Endodermal cell (in vitro differentiated cells): ENCODE data around the gene TRAF7. TPM values are rescaled to one million over a fixed set of nuclear protein-coding genes. Genes with fewer than 3 reads are reported as not detected.

Source experiments
- DNase-seq: peaks from one replicate; pipeline ENCODE4 v3.0.0-alpha.2; 2017
- H3K27ac ChIP-seq: 2 replicates; pipeline ENCODE4 v1.5.1; 2013; ENCODE audit warnings: mild to moderate bottlenecking, low read depth, low read length, moderate library complexity
- H3K27me3 ChIP-seq: 2 replicates; pipeline ENCODE4 v1.6.1; 2013; ENCODE audit warnings: mild to moderate bottlenecking, low read length, moderate library complexity; ENCODE audit not compliant: insufficient read depth, control insufficient read depth, poor library complexity, severe bottlenecking
- H3K36me3 ChIP-seq: 2 replicates; pipeline ENCODE4 v1.7.0; 2013; ENCODE audit warnings: mild to moderate bottlenecking, low read length, moderate library complexity; ENCODE audit not compliant: control insufficient read depth, insufficient read depth
- H3K4me1 ChIP-seq: one replicate; pipeline ENCODE4 v1.7.0; 2013; ENCODE audit warnings: low read length; ENCODE audit not compliant: control insufficient read depth, insufficient read depth
- H3K4me3 ChIP-seq: 2 replicates; pipeline ENCODE4 v1.5.1; 2013; ENCODE audit warnings: mild to moderate bottlenecking, low read length, moderate library complexity
- H3K9ac ChIP-seq: 2 replicates; pipeline ENCODE4 v1.6.1; 2013; ENCODE audit warnings: mild to moderate bottlenecking, low read length, moderate library complexity; ENCODE audit not compliant: poor library complexity, severe bottlenecking; ENCODE audit errors: extremely low read depth
- H3K9me3 ChIP-seq: 2 replicates; pipeline ENCODE4 v1.6.1; 2013; ENCODE audit warnings: mild to moderate bottlenecking, low read length, moderate library complexity; ENCODE audit not compliant: control insufficient read depth
- H3K27ac Mint-ChIP-seq: 2 replicates; pipeline ENCODE4 v1.8.0; 2020; ENCODE audit warnings: mixed read lengths
- H3K27me3 Mint-ChIP-seq: 2 replicates; pipeline ENCODE4 v1.8.0; 2021; ENCODE audit warnings: mild to moderate bottlenecking, mixed read lengths; ENCODE audit not compliant: insufficient read depth
- H3K36me3 Mint-ChIP-seq: 2 replicates; pipeline ENCODE4 v1.8.0; 2020; ENCODE audit warnings: low read depth, mixed read lengths
- H3K4me1 Mint-ChIP-seq: 2 replicates; pipeline ENCODE4 v1.8.0; 2020; ENCODE audit warnings: mixed read lengths
- H3K4me3 Mint-ChIP-seq: 2 replicates; pipeline ENCODE4 v1.8.0; 2020; ENCODE audit warnings: mild to moderate bottlenecking, moderate library complexity, mixed read lengths
- H3K9me3 Mint-ChIP-seq: 2 replicates; pipeline ENCODE4 v1.8.0; 2020; ENCODE audit warnings: mild to moderate bottlenecking, mixed read lengths
- CTCF ChIP-seq: fragments of 200-600 bp; sonication (generic); conservative IDR thresholded peaks from 2 replicates; pipeline ENCODE4 v1.5.0; 2021; ENCODE audit warnings: antibody characterized with exemption, mild to moderate bottlenecking
- WGBS, 2 experiments: methylation state at CpG; one replicate each; pipeline versions ENCODE4 v1.1.5 to v1.1.7; 2013; ENCODE audit warnings: missing lambda C conversion rate in 2 of 2, mixed read lengths in 1 of 2; ENCODE audit not compliant: insufficient coverage in 1 of 2, insufficient read length in 1 of 2; 5-methylcytosine and 5-hydroxymethylcytosine counted together
- microRNA-seq: library from miRNA; unstranded; fragments of <30 nt; microRNA quantifications from one replicate; pipeline ENCODE4 v1.2.0, GENCODE V29; 2020; ENCODE audit warnings: borderline microRNAs expressed
- total RNA-seq, 2 donors: library from RNA; stranded (reverse); fragmentation: NEBNext Ultra II Directional in 1 of 2; extraction: Animal tissue kit (Norgen Biotek cat#: 25700) in 1 of 2; gene quantifications; 2 replicates in 1 of 2; 3 replicates in 1 of 2; pipeline ENCODE4 v1.2.1, GENCODE V29; 2021

Gene TRAF7
- total RNA-seq, 2 donors from 2014 or later: 108 to 110 TPM

GRCh38 chr16:2226245-2226793 lies 70.7 kb downstream of the TRAF7 start:
- peaks cover 4% of the 10 kb centered on the region for H3K4me1 Mint-ChIP-seq
- no peak for DNase-seq
- Histone ChIP-seq H3K4me3 (no peak overlapping the region), H3K27me3 (no peaks in the 10 kb centered on the region), H3K9me3 (no peaks in the 10 kb centered on the region), H3K9ac (no peak overlapping the region), H3K27ac (no peak overlapping the region), H3K36me3 (peaks cover 25% of the 10 kb centered on the region), H3K4me1 (no peaks in the 10 kb centered on the region)
- peak overlapping the region; percentile 87 for H3K27ac Mint-ChIP-seq
- peaks cover 15% of the 10 kb centered on the region for H3K36me3 Mint-ChIP-seq
- no peaks in the 10 kb centered on the region for H3K9me3 Mint-ChIP-seq
- TF ChIP-seq CTCF: no peak
- no peak overlapping the region for H3K4me3 Mint-ChIP-seq
- no peaks in the 10 kb centered on the region for H3K27me3 Mint-ChIP-seq
- 94 to 100% methylated on average over 2 to 9 of the region's 9 CpGs for WGBS, 2 experiments

- H3K36me3 ChIP-seq: peaks cover 25% of the 10 kb centered on the region
- Mint-ChIP-seq H3K27me3 (no peaks in the 10 kb centered on the region), H3K4me3 (no peak overlapping the region), H3K36me3 (peaks cover 17% of the 10 kb centered on the region), H3K9me3 (no peaks in the 10 kb centered on the region), H3K27ac (no peak overlapping the region), H3K4me1 (peaks cover 4% of the 10 kb centered on the region)
- no peaks in the 10 kb centered on the region for H3K4me1 ChIP-seq
- WGBS, 2 experiments: 97% methylated on average over 4 to 6 of the region's 6 CpGs
- no peak overlapping the region for H3K27ac ChIP-seq
- H3K9me3 ChIP-seq: no peaks in the 10 kb centered on the region
- H3K9ac ChIP-seq: no peak overlapping the region
- H3K27me3 ChIP-seq: no peaks in the 10 kb centered on the region
- DNase-seq: no peak
- H3K4me3 ChIP-seq: no peak overlapping the region
- TF ChIP-seq CTCF: no peak
Observed at GRCh38 chr16:2226918-2227317, 71.3 kb downstream of the TRAF7 start.

Small RNA genes within 50 kb of the gene (microRNA-seq; reads per million reads assigned to microRNA genes)
- gene MIR3180-5 (not detected), gene MIR4516 (not detected), gene MIR6511B1 (not detected)

Other genes with a start within 250 kb of the TRAF7 start
- gene HS3ST6, start 237.4 kb upstream of the TRAF7 start, total RNA-seq: not detected
- 10 to 100 TPM; 20.6 to 23.5 TPM for gene MSRB1, start 212.6 kb upstream of the TRAF7 start, total RNA-seq
- gene RPL3L, start 201.1 kb upstream of the TRAF7 start, total RNA-seq: not detected
- 100 to 1,000 TPM; 167 to 192 TPM for gene NDUFB10, start 196.2 kb upstream of the TRAF7 start, total RNA-seq
- gene RPS2, start 191.0 kb upstream of the TRAF7 start, total RNA-seq: 1,000 to 10,000 TPM; 3,064 to 3,492 TPM
- gene RNF151, start 188.9 kb upstream of the TRAF7 start, total RNA-seq: under 1 TPM in 1 of 2 donors, not detected in 1; 0.44 TPM
- 10 to 100 TPM; 43.4 to 49.7 TPM for gene TBL3, start 183.7 kb upstream of the TRAF7 start, total RNA-seq
- under 1 TPM in 1 of 2 donors, not detected in 1; 0.42 TPM for gene NOXO1, start 174.3 kb upstream of the TRAF7 start, total RNA-seq
- gene GFER, start 171.6 kb upstream of the TRAF7 start, total RNA-seq: 10 to 100 TPM; 40.3 to 45.5 TPM
- 10 to 100 TPM in 1 of 2 donors, 1 to 10 TPM in 1; 7.0 to 11.2 TPM for gene SYNGR3, start 165.8 kb upstream of the TRAF7 start, total RNA-seq
- gene ZNF598, start 146.0 kb upstream of the TRAF7 start, total RNA-seq: 10 to 100 TPM; 45.6 to 49.5 TPM
- 1 to 10 TPM; 1.2 to 1.9 TPM for gene NPW, start 136.0 kb upstream of the TRAF7 start, total RNA-seq
- 10 to 100 TPM; 20.1 to 25.5 TPM for gene NHERF2, start 128.9 kb upstream of the TRAF7 start, total RNA-seq
- 10 to 100 TPM; 43.2 to 46.1 TPM for gene NTHL1, start 107.9 kb upstream of the TRAF7 start, total RNA-seq
- gene TSC2, start 107.8 kb upstream of the TRAF7 start, total RNA-seq: 100 to 1,000 TPM; 166 to 192 TPM
- gene PKD1, start 19.9 kb upstream of the TRAF7 start, total RNA-seq: 100 to 1,000 TPM; 104 to 110 TPM
- 1 to 10 TPM; 3.2 to 4.9 TPM for gene RAB26, start 7.2 kb upstream of the TRAF7 start, total RNA-seq
- gene CASKIN1, start 40.8 kb downstream of the TRAF7 start, total RNA-seq: 1 to 10 TPM; 8.2 to 9.7 TPM
- gene MLST8, start 49.7 kb downstream of the TRAF7 start, total RNA-seq: 10 to 100 TPM; 60.3 to 70.8 TPM
- gene BRICD5, start 55.1 kb downstream of the TRAF7 start, total RNA-seq: 10 to 100 TPM in 1 of 2 donors, 1 to 10 TPM in 1; 7.7 to 15.0 TPM
- 10 to 100 TPM; 31.0 to 32.0 TPM for gene PGP, start 59.1 kb downstream of the TRAF7 start, total RNA-seq
- gene E4F1, start 67.8 kb downstream of the TRAF7 start, total RNA-seq: 10 to 100 TPM; 24.5 to 29.6 TPM
- gene DNASE1L2, start 80.7 kb downstream of the TRAF7 start, total RNA-seq: 1 to 10 TPM in 1 of 2 donors, under 1 TPM in 1; 0.35 to 1.3 TPM
- gene ECI1, start 95.8 kb downstream of the TRAF7 start, total RNA-seq: 10 to 100 TPM; 75.8 to 94.7 TPM
- gene RNPS1, start 112.3 kb downstream of the TRAF7 start, total RNA-seq: 100 to 1,000 TPM; 273 to 289 TPM
- gene ABCA3, start 184.9 kb downstream of the TRAF7 start, total RNA-seq: 1 to 10 TPM; 3.3 to 3.5 TPM